WTC11 (cell line): ENCODE results near the gene NDUFA11.

Source experiments
- CREB1 ChIP-seq: sonication (generic); formaldehyde crosslinking; IDR thresholded peaks from 2 replicates; pipeline ENCODE4 v1.8.0; 2023; ENCODE audit warnings: mild to moderate bottlenecking, missing genetic modification reagents
- CREM ChIP-seq: sonication (generic); formaldehyde crosslinking; IDR thresholded peaks from 2 replicates; pipeline ENCODE4 v1.8.1; 2022; ENCODE audit warnings: mild to moderate bottlenecking, missing genetic modification reagents, moderate library complexity
- ELF4 ChIP-seq: sonication (generic); formaldehyde crosslinking; IDR thresholded peaks from 2 replicates; pipeline ENCODE4 v1.8.1; 2022; ENCODE audit warnings: low read depth, mild to moderate bottlenecking, moderate library complexity, missing genetic modification reagents
- SMAD3 ChIP-seq: sonication (generic); formaldehyde crosslinking; IDR thresholded peaks from 2 replicates; pipeline ENCODE4 v1.8.0; 2022; ENCODE audit warnings: missing genetic modification reagents, mild to moderate bottlenecking, borderline replicate concordance
- SP1 ChIP-seq: sonication (generic); formaldehyde crosslinking; conservative IDR thresholded peaks from 2 replicates; pipeline ENCODE4 v1.8.1; 2022; ENCODE audit warnings: missing genetic modification reagents
- TF ChIP-seq, protein P1 (sequence below): fragments of 200-600 bp; IDR thresholded peaks from 2 replicates; pipeline ENCODE4 v1.8.0; 2022; ENCODE audit warnings: antibody characterized with exemption
- TF ChIP-seq, protein P2 (sequence below): sonication (generic); formaldehyde crosslinking; IDR thresholded peaks from 2 replicates; pipeline ENCODE4 v1.8.1; 2023; ENCODE audit warnings: mild to moderate bottlenecking, missing genetic modification reagents, moderate library complexity
- TF ChIP-seq, protein P3 (sequence below): sonication (generic); formaldehyde crosslinking; conservative IDR thresholded peaks from 2 replicates; pipeline ENCODE4 v1.8.1; 2022; ENCODE audit warnings: mild to moderate bottlenecking, missing genetic modification reagents
- TF ChIP-seq, protein P4 (sequence below): sonication (generic); formaldehyde crosslinking; IDR thresholded peaks from 2 replicates; pipeline ENCODE4 v1.8.1; 2022; ENCODE audit warnings: low read depth, missing genetic modification reagents, borderline replicate concordance

DNA sequence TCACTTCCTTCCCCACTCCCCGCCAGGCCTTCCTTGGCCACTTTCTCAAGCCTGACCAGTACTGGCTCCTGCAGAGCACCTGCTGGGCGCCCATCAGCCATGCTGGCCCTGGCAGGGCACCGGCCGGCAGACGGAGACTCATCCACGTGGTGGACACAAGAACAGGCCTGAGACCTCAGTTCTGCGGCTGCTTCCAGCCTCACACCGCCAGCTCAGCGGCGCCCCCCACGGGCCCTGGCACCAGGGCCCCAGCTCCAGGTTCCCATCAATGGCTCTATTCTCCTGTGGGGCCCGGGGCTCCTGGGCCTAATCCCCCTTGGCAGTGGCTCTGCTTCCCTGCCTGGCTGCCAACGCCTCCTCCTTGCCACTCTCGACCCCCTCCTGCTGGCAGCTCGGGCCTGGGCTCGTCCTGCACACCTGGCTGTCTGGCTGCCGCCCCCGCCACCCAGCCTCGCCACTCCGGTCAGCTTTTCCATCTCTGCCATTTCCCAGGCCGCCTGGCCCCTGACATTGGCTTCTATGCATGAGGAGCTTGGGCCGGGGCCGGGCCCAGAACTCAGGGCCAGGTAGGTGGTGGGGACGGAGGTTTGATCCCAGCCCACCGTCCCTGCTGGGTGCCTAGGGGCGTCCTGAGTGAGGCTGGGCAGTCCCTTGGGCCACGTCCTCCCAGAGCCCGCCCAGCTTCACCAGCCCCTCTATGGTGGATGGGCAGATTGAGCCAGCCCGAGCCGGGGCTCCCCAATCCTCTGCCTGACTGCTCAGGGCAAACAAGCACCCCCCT is 6.2 kb downstream of the NDUFA11 start:
- TF ChIP-seq, protein P1, sequence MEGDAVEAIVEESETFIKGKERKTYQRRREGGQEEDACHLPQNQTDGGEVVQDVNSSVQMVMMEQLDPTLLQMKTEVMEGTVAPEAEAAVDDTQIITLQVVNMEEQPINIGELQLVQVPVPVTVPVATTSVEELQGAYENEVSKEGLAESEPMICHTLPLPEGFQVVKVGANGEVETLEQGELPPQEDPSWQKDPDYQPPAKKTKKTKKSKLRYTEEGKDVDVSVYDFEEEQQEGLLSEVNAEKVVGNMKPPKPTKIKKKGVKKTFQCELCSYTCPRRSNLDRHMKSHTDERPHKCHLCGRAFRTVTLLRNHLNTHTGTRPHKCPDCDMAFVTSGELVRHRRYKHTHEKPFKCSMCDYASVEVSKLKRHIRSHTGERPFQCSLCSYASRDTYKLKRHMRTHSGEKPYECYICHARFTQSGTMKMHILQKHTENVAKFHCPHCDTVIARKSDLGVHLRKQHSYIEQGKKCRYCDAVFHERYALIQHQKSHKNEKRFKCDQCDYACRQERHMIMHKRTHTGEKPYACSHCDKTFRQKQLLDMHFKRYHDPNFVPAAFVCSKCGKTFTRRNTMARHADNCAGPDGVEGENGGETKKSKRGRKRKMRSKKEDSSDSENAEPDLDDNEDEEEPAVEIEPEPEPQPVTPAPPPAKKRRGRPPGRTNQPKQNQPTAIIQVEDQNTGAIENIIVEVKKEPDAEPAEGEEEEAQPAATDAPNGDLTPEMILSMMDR: 0 out of 2 replicates have a peak, but pooled peaks have one; percentile 17
- TF ChIP-seq SMAD3 (CRISPR knock-in tag): no peak
- TF ChIP-seq CREB1: no peak
- TF ChIP-seq, protein P2, sequence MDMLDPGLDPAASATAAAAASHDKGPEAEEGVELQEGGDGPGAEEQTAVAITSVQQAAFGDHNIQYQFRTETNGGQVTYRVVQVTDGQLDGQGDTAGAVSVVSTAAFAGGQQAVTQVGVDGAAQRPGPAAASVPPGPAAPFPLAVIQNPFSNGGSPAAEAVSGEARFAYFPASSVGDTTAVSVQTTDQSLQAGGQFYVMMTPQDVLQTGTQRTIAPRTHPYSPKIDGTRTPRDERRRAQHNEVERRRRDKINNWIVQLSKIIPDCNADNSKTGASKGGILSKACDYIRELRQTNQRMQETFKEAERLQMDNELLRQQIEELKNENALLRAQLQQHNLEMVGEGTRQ (CRISPR knock-in tag): no peak
- TF ChIP-seq, protein P3, sequence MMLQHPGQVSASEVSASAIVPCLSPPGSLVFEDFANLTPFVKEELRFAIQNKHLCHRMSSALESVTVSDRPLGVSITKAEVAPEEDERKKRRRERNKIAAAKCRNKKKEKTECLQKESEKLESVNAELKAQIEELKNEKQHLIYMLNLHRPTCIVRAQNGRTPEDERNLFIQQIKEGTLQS (CRISPR knock-in tag): no peak
- TF ChIP-seq SP1 (CRISPR knock-in tag): no peak
- no peak for TF ChIP-seq ELF4
- TF ChIP-seq CREM: no peak
- TF ChIP-seq, protein P4, sequence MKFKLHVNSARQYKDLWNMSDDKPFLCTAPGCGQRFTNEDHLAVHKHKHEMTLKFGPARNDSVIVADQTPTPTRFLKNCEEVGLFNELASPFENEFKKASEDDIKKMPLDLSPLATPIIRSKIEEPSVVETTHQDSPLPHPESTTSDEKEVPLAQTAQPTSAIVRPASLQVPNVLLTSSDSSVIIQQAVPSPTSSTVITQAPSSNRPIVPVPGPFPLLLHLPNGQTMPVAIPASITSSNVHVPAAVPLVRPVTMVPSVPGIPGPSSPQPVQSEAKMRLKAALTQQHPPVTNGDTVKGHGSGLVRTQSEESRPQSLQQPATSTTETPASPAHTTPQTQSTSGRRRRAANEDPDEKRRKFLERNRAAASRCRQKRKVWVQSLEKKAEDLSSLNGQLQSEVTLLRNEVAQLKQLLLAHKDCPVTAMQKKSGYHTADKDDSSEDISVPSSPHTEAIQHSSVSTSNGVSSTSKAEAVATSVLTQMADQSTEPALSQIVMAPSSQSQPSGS (CRISPR knock-in tag): no peak
